Activated CD8-positive, alpha-beta T cell treated with anti-CD3 and anti-CD28 coated beads for 36 hours (primary cell): ENCODE data around the gene CCDC89. TPM values are rescaled to one million over a fixed set of nuclear protein-coding genes. Genes with fewer than 3 reads are reported as not detected.

Experiments
- ATAC-seq: fragments of 200-7000 bp; cut with Tn5 transposase; one replicate; pipeline ENCODE4 v1.10.0; 2021; ENCODE audit warnings: mild to moderate bottlenecking, moderate library complexity
- CTCF ChIA-PET: fragments of 350-600 bp; sonication (Branson Sonifier 250); formaldehyde crosslinking; loops from one replicate; lab custom pipeline; 2021; ENCODE audit warnings: antibody characterized with exemption; lab: Charles Lee
- POLR2A ChIA-PET: fragments of 350-600 bp; sonication (Branson Sonifier 250); formaldehyde crosslinking; loops from one replicate; lab custom pipeline; 2021; ENCODE audit warnings: antibody characterized with exemption; lab: Charles Lee
- DNase-seq: peaks from one replicate; pipeline ENCODE4 v3.0.0-alpha.2; 2020
- H3K27ac Mint-ChIP-seq: one replicate; pipeline ENCODE4 v1.8.0; 2021; ENCODE audit warnings: mild to moderate bottlenecking, mixed read lengths
- H3K27me3 Mint-ChIP-seq: one replicate; pipeline ENCODE4 v1.8.0; 2021; ENCODE audit warnings: mixed read lengths
- H3K36me3 Mint-ChIP-seq: one replicate; pipeline ENCODE4 v1.8.0; 2021; ENCODE audit warnings: low read depth, mixed read lengths
- H3K4me1 Mint-ChIP-seq: one replicate; pipeline ENCODE4 v1.8.0; 2021; ENCODE audit warnings: low read depth, mixed read lengths
- H3K4me3 Mint-ChIP-seq: one replicate; pipeline ENCODE4 v1.8.0; 2021; ENCODE audit warnings: mild to moderate bottlenecking, moderate library complexity, mixed read lengths
- H3K9me3 Mint-ChIP-seq: one replicate; pipeline ENCODE4 v1.8.0; 2021; ENCODE audit warnings: mixed read lengths
- CTCF ChIP-seq: fragments of 200-600 bp; IDR thresholded peaks from one replicate; pipeline ENCODE4 v1.8.0; 2022; ENCODE audit warnings: antibody characterized with exemption, mild to moderate bottlenecking
- intact Hi-C: fragments of 100-400 bp; cut with micrococcal nuclease; formaldehyde crosslinking; loops from one replicate; pipeline ENCODE4 v1.10.0; 2022
- total RNA-seq, 2 experiments: library from RNA; stranded (reverse); gene quantifications; one replicate each; pipeline ENCODE4 v1.2.3, GENCODE V29; 2021

CCDC89 gene
- total RNA-seq, 2 experiments from 2014 or later = 0.36 TPM; not detected in 1

GRCh38 chr11:85718126-85718943, 32.3 kb upstream of the CCDC89 start:
- Mint-ChIP-seq H3K4me1 (peaks cover 16% of the 10 kb centered on the region), H3K4me3 (no peak overlapping the region), H3K27ac (no peak overlapping the region), H3K36me3 (no peaks in the 10 kb centered on the region), H3K27me3 (no peaks in the 10 kb centered on the region), H3K9me3 (no peaks in the 10 kb centered on the region)
- intact Hi-C loops = no loop called here
- no peak for ATAC-seq
- ChIA-PET POLR2A (no interaction called here), CTCF (interaction anchor here (0.7 to 1.0 kb wide), 2 partner anchors 16 to 50 kb away, joined by 3 read pairs; no protein-coding TSS in a partner anchor)
- DNase-seq = no peak
- TF ChIP-seq CTCF = no peak

DNA sequence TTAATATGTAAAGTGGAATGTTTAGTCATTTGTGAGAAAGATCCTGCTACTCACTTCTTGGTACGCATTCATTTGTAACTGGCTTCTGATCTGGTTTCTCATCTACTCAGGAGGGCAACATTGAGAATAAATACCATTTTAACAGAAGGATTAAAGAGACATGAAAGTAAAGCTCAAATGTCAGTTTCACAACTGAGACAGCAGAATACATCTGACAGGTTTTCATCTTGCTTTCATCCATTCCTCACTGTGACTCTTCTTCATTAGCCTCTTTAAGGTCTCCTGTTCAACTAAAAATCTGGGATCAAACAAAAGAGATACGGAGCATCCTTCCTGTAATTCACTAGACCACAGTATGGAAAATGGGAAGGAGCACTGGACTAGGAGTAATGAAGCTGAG, 31.4 kb upstream of the CCDC89 start:
- Mint-ChIP-seq H3K36me3 (no peaks in the 10 kb centered on the region), H3K4me3 (no peak overlapping the region), H3K9me3 (no peaks in the 10 kb centered on the region), H3K4me1 (peaks cover 16% of the 10 kb centered on the region), H3K27me3 (no peaks in the 10 kb centered on the region), H3K27ac (no peak overlapping the region)
- ChIA-PET CTCF (interaction anchor here (0.7 to 1.0 kb wide), 2 partner anchors 15 to 51 kb away, joined by 3 read pairs; no protein-coding TSS in a partner anchor), POLR2A (interaction anchor here (1.2 kb wide), 1 partner anchor 33 kb away, joined by 3 read pairs; no protein-coding TSS in a partner anchor)
- DNase-seq = no peak
- TF ChIP-seq CTCF = no peak
- intact Hi-C loops = no loop called here
- no peak for ATAC-seq

- no peaks in the 10 kb centered on the region for H3K27me3 Mint-ChIP-seq
- H3K4me1 Mint-ChIP-seq = peaks cover 16% of the 10 kb centered on the region
- no peak for ATAC-seq
- no peak for TF ChIP-seq CTCF
- no peaks in the 10 kb centered on the region for H3K36me3 Mint-ChIP-seq
- no peaks in the 10 kb centered on the region for H3K9me3 Mint-ChIP-seq
- no peak for DNase-seq
- CTCF ChIA-PET = interaction anchor here (1.2 to 2.0 kb wide), 3 partner anchors 9 to 142 kb away, joined by 3 to 6 read pairs (median 5); partner anchors contain the start of gene CCDC83
- H3K4me3 Mint-ChIP-seq = no peak overlapping the region
- intact Hi-C loops = no loop called here
- POLR2A ChIA-PET = no interaction called here
- H3K27ac Mint-ChIP-seq = no peak overlapping the region
Observed at GRCh38 chr11:85712953-85713352, 27.0 kb upstream of the CCDC89 start.

GRCh38 chr11:85710917-85711316, 24.9 kb upstream of the CCDC89 start:
- intact Hi-C loops = no loop called here
- TF ChIP-seq CTCF = no peak
- Mint-ChIP-seq H3K4me3 (no peak overlapping the region), H3K27me3 (no peaks in the 10 kb centered on the region), H3K9me3 (no peaks in the 10 kb centered on the region), H3K4me1 (no peaks in the 10 kb centered on the region), H3K27ac (no peak overlapping the region), H3K36me3 (no peaks in the 10 kb centered on the region)
- POLR2A ChIA-PET = no interaction called here
- CTCF ChIA-PET = interaction anchor here (1.2 to 1.6 kb wide), 2 partner anchors 19 to 41 kb away, joined by 3 read pairs; no protein-coding TSS in a partner anchor
- ATAC-seq (no peak), DNase-seq (no peak)
